CD8-positive, alpha-beta memory T cell (primary cell): ENCODE data around the gene TMEM87A. TPM values are rescaled to one million over a fixed set of nuclear protein-coding genes. Genes with fewer than 3 reads are reported as not detected.
A peak's percentile ranks its signal among the peaks of the same experiment; 100 is the strongest.

Experiments
- CTCF ChIA-PET: fragments of 350-600 bp; sonication (Branson Sonifier 250); formaldehyde crosslinking; loops from one replicate; lab custom pipeline; 2021; ENCODE audit warnings: antibody characterized with exemption; lab: Charles Lee
- POLR2A ChIA-PET: fragments of 350-600 bp; sonication (Branson Sonifier 250); formaldehyde crosslinking; loops from one replicate; lab custom pipeline; 2021; ENCODE audit warnings: antibody characterized with exemption; lab: Charles Lee
- DNase-seq, 5 donors: peaks; one replicate each; pipeline versions ENCODE4 v3.0.0 to v3.0.0-alpha.2; 2020 to 2022; ENCODE audit warnings: mixed read lengths in 1 of 5
- H3K27ac ChIP-seq: one replicate; pipeline ENCODE4 v1.7.0; 2013; ENCODE audit warnings: low read depth, mild to moderate bottlenecking, low read length, moderate library complexity
- H3K27me3 ChIP-seq: 2 replicates; pipeline ENCODE4 v1.7.0; 2013; ENCODE audit warnings: low read length, mild to moderate bottlenecking; ENCODE audit not compliant: insufficient read depth, poor library complexity, severe bottlenecking
- H3K36me3 ChIP-seq: 2 replicates; pipeline ENCODE4 v1.7.0; 2013; ENCODE audit warnings: mild to moderate bottlenecking, low read length, moderate library complexity; ENCODE audit not compliant: insufficient read depth
- H3K4me1 ChIP-seq: 2 replicates; pipeline ENCODE4 v1.7.0; 2013; ENCODE audit warnings: mild to moderate bottlenecking, low read length, moderate library complexity; ENCODE audit not compliant: insufficient read depth
- H3K4me3 ChIP-seq: 2 replicates; pipeline ENCODE4 v1.7.0; 2013; ENCODE audit warnings: mild to moderate bottlenecking, low read length
- H3K9me3 ChIP-seq: 2 replicates; pipeline ENCODE4 v1.7.0; 2013; ENCODE audit warnings: mild to moderate bottlenecking, low read length
- H3K27ac Mint-ChIP-seq, 8 donors: one replicate each; pipeline ENCODE4 v1.8.0; 2020 to 2021; ENCODE audit warnings: mixed read lengths in 8 of 8, mild to moderate bottlenecking in 6 of 8, inconsistent platforms in 3 of 8, moderate library complexity in 3 of 8
- H3K27me3 Mint-ChIP-seq, 2 donors: one replicate each; pipeline ENCODE4 v1.8.0; 2020 to 2021; ENCODE audit warnings: mixed read lengths in 2 of 2, mild to moderate bottlenecking in 1 of 2, moderate library complexity in 1 of 2
- H3K36me3 Mint-ChIP-seq, 3 donors: one replicate each; pipeline ENCODE4 v1.8.0; 2020 to 2021; ENCODE audit warnings: mixed read lengths in 3 of 3, inconsistent platforms in 1 of 3, mild to moderate bottlenecking in 1 of 3
- H3K4me1 Mint-ChIP-seq, 3 donors: one replicate each; pipeline ENCODE4 v1.8.0; 2020 to 2021; ENCODE audit warnings: mixed read lengths in 3 of 3, inconsistent platforms in 1 of 3, mild to moderate bottlenecking in 1 of 3
- H3K4me3 Mint-ChIP-seq, 7 donors: one replicate each; pipeline ENCODE4 v1.8.0; 2020 to 2021; ENCODE audit warnings: mixed read lengths in 7 of 7, mild to moderate bottlenecking in 6 of 7, moderate library complexity in 4 of 7, inconsistent platforms in 2 of 7
- H3K9me3 Mint-ChIP-seq, 5 donors: one replicate each; pipeline ENCODE4 v1.8.0; 2020 to 2022; ENCODE audit warnings: mixed read lengths in 5 of 5, mild to moderate bottlenecking in 3 of 5, moderate library complexity in 2 of 5, inconsistent platforms in 1 of 5
- polyA plus RNA-seq: library from polyadenylated mRNA; unstranded; fragments of 300-500 nt; fragmentation: Illumina TruSeq; gene quantifications from one replicate; pipeline ENCODE4 v1.2.3, GENCODE V29; 2021
- total RNA-seq, 2 experiments: library from RNA; stranded (reverse); gene quantifications; one replicate each; pipeline ENCODE4 v1.2.3, GENCODE V29; 2021

Gene TMEM87A
- total and polyA plus RNA-seq, 3 experiments from 2014 or later, result 44.6 to 66.3 (median 47.2) TPM

GRCh38 chr15:42282344-42282743 is 9.1 kb upstream of the TMEM87A start:
- H3K36me3 Mint-ChIP-seq, result peaks cover 0 to 76% (median 13%) of the 10 kb centered on the region in 3 donors
- ChIA-PET CTCF (interaction anchor here (1.2 kb wide), 1 partner anchor 14 kb away, joined by 4 read pairs; no protein-coding TSS in a partner anchor), POLR2A (no interaction called here)
- no peaks in the 10 kb centered on the region for H3K9me3 Mint-ChIP-seq
- Histone ChIP-seq H3K4me3 (no peak overlapping the region), H3K27me3 (no peaks in the 10 kb centered on the region), H3K4me1 (no peaks in the 10 kb centered on the region), H3K9me3 (no peaks in the 10 kb centered on the region), H3K36me3 (peaks cover 16% of the 10 kb centered on the region), H3K27ac (no peak overlapping the region)
- H3K27me3 Mint-ChIP-seq, result no peaks in the 10 kb centered on the region
- peak overlapping the region in 1 of 8 donors; percentile 33 for H3K27ac Mint-ChIP-seq
- DNase-seq, result no peak
- H3K4me1 Mint-ChIP-seq, result no peaks in the 10 kb centered on the region
- no peak overlapping the region for H3K4me3 Mint-ChIP-seq

- H3K27me3 ChIP-seq, result no peaks in the 10 kb centered on the region
- peaks cover 22% of the 10 kb centered on the region for H3K4me1 ChIP-seq
- no peaks in the 10 kb centered on the region for H3K27me3 Mint-ChIP-seq
- peak overlapping the region in 1 of 7 donors; percentile 18 for H3K4me3 Mint-ChIP-seq
- H3K9me3 ChIP-seq, result no peaks in the 10 kb centered on the region
- H3K36me3 Mint-ChIP-seq, result peaks cover 0 to 56% (median 8%) of the 10 kb centered on the region in 3 donors
- POLR2A ChIA-PET, result no interaction called here
- H3K36me3 ChIP-seq, result peaks cover 16% of the 10 kb centered on the region
- no peak overlapping the region for H3K27ac Mint-ChIP-seq
- no peaks in the 10 kb centered on the region for H3K9me3 Mint-ChIP-seq
- peaks cover 17 to 24% (median 20%) of the 10 kb centered on the region in 3 donors for H3K4me1 Mint-ChIP-seq
- no peak overlapping the region for H3K4me3 ChIP-seq
- no peak for DNase-seq
- H3K27ac ChIP-seq, result no peak overlapping the region
- CTCF ChIA-PET, result no interaction called here
These were observed 6.0 kb upstream of the TMEM87A start for GRCh38 chr15:42279234-42279723.

- CTCF ChIA-PET, result no interaction called here
- H3K4me1 ChIP-seq, result peaks cover 31% of the 10 kb centered on the region
- no peaks in the 10 kb centered on the region for H3K27me3 ChIP-seq
- Mint-ChIP-seq H3K9me3 (no peaks in the 10 kb centered on the region), H3K4me3 (peak overlapping the region in 1 of 7 donors; percentile 15), H3K27ac (peak overlapping the region in 4 of 8 donors; percentile 10 to 57 (median 46)), H3K27me3 (no peaks in the 10 kb centered on the region), H3K36me3 (peaks cover 0 to 50% (median 5%) of the 10 kb centered on the region in 3 donors), H3K4me1 (peaks cover 32 to 42% (median 36%) of the 10 kb centered on the region in 3 donors)
- H3K9me3 ChIP-seq, result no peaks in the 10 kb centered on the region
- H3K36me3 ChIP-seq, result peaks cover 6% of the 10 kb centered on the region
- no peak overlapping the region for H3K27ac ChIP-seq
- POLR2A ChIA-PET, result no interaction called here
- no peak overlapping the region for H3K4me3 ChIP-seq
- DNase-seq, result no peak
These were observed 3.5 kb upstream of the TMEM87A start for GRCh38 chr15:42276762-42277161.

GRCh38 chr15:42275780-42276391 is 2.7 kb upstream of the TMEM87A start:
- DNase-seq, result no peak
- no peaks in the 10 kb centered on the region for H3K27me3 Mint-ChIP-seq
- peaks cover 0 to 48% (median 5%) of the 10 kb centered on the region in 3 donors for H3K36me3 Mint-ChIP-seq
- H3K27me3 ChIP-seq, result no peaks in the 10 kb centered on the region
- peak overlapping the region; percentile 98 for H3K27ac ChIP-seq
- H3K9me3 Mint-ChIP-seq, result no peaks in the 10 kb centered on the region
- peak overlapping the region; percentile 63 to 100 (median 99) for H3K4me3 Mint-ChIP-seq
- POLR2A ChIA-PET, result no interaction called here
- H3K9me3 ChIP-seq, result no peaks in the 10 kb centered on the region
- peaks cover 39 to 50% (median 45%) of the 10 kb centered on the region in 3 donors for H3K4me1 Mint-ChIP-seq
- CTCF ChIA-PET, result interaction anchor here (1.1 kb wide), 1 partner anchor 11 kb away, joined by 4 read pairs; no protein-coding TSS in a partner anchor
- peak overlapping the region; percentile 72 to 100 (median 98) for H3K27ac Mint-ChIP-seq
- peak overlapping the region; percentile 23 for H3K4me3 ChIP-seq
- peaks cover 6% of the 10 kb centered on the region for H3K36me3 ChIP-seq
- H3K4me1 ChIP-seq, result peaks cover 38% of the 10 kb centered on the region

GRCh38 chr15:42274702-42274989 is 1.4 kb upstream of the TMEM87A start:
- no peaks in the 10 kb centered on the region for H3K36me3 ChIP-seq
- peak overlapping the region; percentile 98 for H3K27ac ChIP-seq
- ChIA-PET POLR2A (interaction anchor here (1.2 kb wide), 1 partner anchor 216 kb away, joined by 3 read pairs; the partner anchor contains the start of gene ZNF106), CTCF (interaction anchor here (1.1 kb wide), 1 partner anchor 12 kb away, joined by 4 read pairs; no protein-coding TSS in a partner anchor)
- peaks cover 41% of the 10 kb centered on the region for H3K4me1 ChIP-seq
- H3K9me3 ChIP-seq, result no peaks in the 10 kb centered on the region
- H3K27me3 ChIP-seq, result no peaks in the 10 kb centered on the region
- H3K4me3 ChIP-seq, result peak overlapping the region; percentile 99
- peak overlapping the region; percentile 95 to 100 (median 98) for H3K27ac Mint-ChIP-seq
- peaks cover 45 to 63% (median 52%) of the 10 kb centered on the region in 3 donors for H3K4me1 Mint-ChIP-seq
- H3K9me3 Mint-ChIP-seq, result no peaks in the 10 kb centered on the region
- peak overlapping the region; percentile 90 to 100 (median 100) for H3K4me3 Mint-ChIP-seq
- DNase-seq, result peak in 1 of 5 donors; percentile 11
- no peaks in the 10 kb centered on the region for H3K27me3 Mint-ChIP-seq
- H3K36me3 Mint-ChIP-seq, result peaks cover 0 to 42% (median 3%) of the 10 kb centered on the region in 3 donors

- Mint-ChIP-seq H3K9me3 (no peaks in the 10 kb centered on the region), H3K4me3 (peak overlapping the region; percentile 90 to 100 (median 100)), H3K36me3 (peaks cover 0 to 39% (median 3%) of the 10 kb centered on the region in 3 donors), H3K4me1 (peaks cover 48 to 67% (median 56%) of the 10 kb centered on the region in 3 donors), H3K27me3 (no peaks in the 10 kb centered on the region), H3K27ac (peak overlapping the region; percentile 95 to 100 (median 98))
- POLR2A ChIA-PET, result interaction anchor here (0.5 to 1.2 kb wide), 8 partner anchors 15 to 1156 kb away, joined by 3 to 8 read pairs (median 3); partner anchors contain the start of genes TMEM62, VPS39 and ZNF106
- DNase-seq, result peak; percentile 28 to 77 (median 58)
- peak overlapping the region; percentile 98 for H3K27ac ChIP-seq
- CTCF ChIA-PET, result interaction anchor here (1.0 kb wide), 1 partner anchor 33 kb away, joined by 3 read pairs; no protein-coding TSS in a partner anchor
- no peaks in the 10 kb centered on the region for H3K27me3 ChIP-seq
- peak overlapping the region; percentile 99 for H3K4me3 ChIP-seq
- H3K9me3 ChIP-seq, result no peaks in the 10 kb centered on the region
- peaks cover 41% of the 10 kb centered on the region for H3K4me1 ChIP-seq
- no peaks in the 10 kb centered on the region for H3K36me3 ChIP-seq
These were observed 868 bp upstream of the TMEM87A start for GRCh38 chr15:42273900-42274701.

- H3K36me3 ChIP-seq, result peaks cover 8% of the 10 kb centered on the region
- Mint-ChIP-seq H3K27ac (peak overlapping the region in 3 of 8 donors; percentile 25 to 55 (median 39)), H3K36me3 (peaks cover 0 to 55% (median 7%) of the 10 kb centered on the region in 3 donors), H3K4me1 (peaks cover 53 to 75% (median 60%) of the 10 kb centered on the region in 3 donors), H3K4me3 (peak overlapping the region in 5 of 7 donors; percentile 4 to 24 (median 19)), H3K27me3 (no peaks in the 10 kb centered on the region), H3K9me3 (no peaks in the 10 kb centered on the region)
- no peak for DNase-seq
- no peaks in the 10 kb centered on the region for H3K9me3 ChIP-seq
- ChIA-PET POLR2A (no interaction called here), CTCF (interaction anchor here (1.0 kb wide), 1 partner anchor 17 kb away, joined by 3 read pairs; no protein-coding TSS in a partner anchor)
- no peaks in the 10 kb centered on the region for H3K27me3 ChIP-seq
- no peak overlapping the region for H3K27ac ChIP-seq
- H3K4me1 ChIP-seq, result peaks cover 38% of the 10 kb centered on the region
- no peak overlapping the region for H3K4me3 ChIP-seq
These were observed 2.2 kb downstream of the TMEM87A start for GRCh38 chr15:42270996-42271395.
